Heart right ventricle (tissue), 16 donors: ENCODE measurements around the gene IQGAP2. TPM values are rescaled to one million over a fixed set of nuclear protein-coding genes. Genes with fewer than 3 reads are reported as not detected.

Experiments
- ATAC-seq, 8 donors: fragments of 200-7000 bp; cut with Tn5 transposase; one replicate each; pipeline ENCODE4 v1.9.1; 2020; ENCODE audit warnings: mild to moderate bottlenecking in 8 of 8, moderate library complexity in 8 of 8, moderate number of reproducible peaks in 1 of 8
- DNase-seq, 2 donors: peaks; one replicate each; pipeline ENCODE4 v3.0.0-alpha.2; 2020
- H3K27ac ChIP-seq, 10 donors: fragments of 200-600 bp; sonication (generic) in 2 of 10; one replicate each; pipeline versions ENCODE4 v1.5.0 to v1.8.0; 2020 to 2022; ENCODE audit warnings: mild to moderate bottlenecking in 3 of 10
- H3K27me3 ChIP-seq, 7 donors: fragments of 200-600 bp; one replicate each; pipeline ENCODE4 v1.8.0; 2021 to 2022; ENCODE audit warnings: mild to moderate bottlenecking in 2 of 7
- H3K36me3 ChIP-seq, 9 donors: fragments of 200-600 bp; sonication (generic) in 1 of 9; one replicate each; pipeline versions ENCODE4 v1.5.0 to v1.8.0; 2020 to 2022; ENCODE audit warnings: mild to moderate bottlenecking in 2 of 9
- H3K4me1 ChIP-seq, 9 donors: fragments of 200-600 bp; sonication (generic) in 1 of 9; one replicate each; pipeline versions ENCODE4 v1.5.0 to v1.8.0; 2020 to 2022; ENCODE audit warnings: mild to moderate bottlenecking in 4 of 9
- H3K4me3 ChIP-seq, 10 donors: fragments of 200-600 bp; sonication (generic) in 2 of 10; one replicate each; pipeline versions ENCODE4 v1.5.0 to v1.8.0; 2020 to 2022; ENCODE audit warnings: mild to moderate bottlenecking in 7 of 10, moderate library complexity in 2 of 10
- H3K9me3 ChIP-seq, 11 donors: fragments of 200-600 bp in 10 of 11; sonication (generic) in 2 of 11; one replicate each; pipeline versions ENCODE4 v1.5.0 to v1.8.0; 2013 to 2022; ENCODE audit warnings: mild to moderate bottlenecking in 2 of 11, control low read depth in 1 of 11, moderate library complexity in 1 of 11
- WGBS, 2 donors: extraction: QIAGEN DNeasy Blood & Tissue Kit; methylation state at CpG; one replicate each; pipeline ENCODE4 v1.1.7; 2013; ENCODE audit warnings: inconsistent platforms in 1 of 2; 5-methylcytosine and 5-hydroxymethylcytosine counted together
- intact Hi-C, 10 donors: fragments of 100-400 bp; cut with DNase I; formaldehyde crosslinking; loops; one replicate each; pipeline versions ENCODE4 v1.11.1 to v1.14.2; 2022
- polyA plus RNA-seq, 2 donors: library from polyadenylated mRNA; stranded (reverse); fragments of 200-250 nt; gene quantifications; one replicate each; pipeline ENCODE4 v1.2.3, GENCODE V29; 2013
- total RNA-seq, 10 donors: library from RNA; stranded (reverse); fragmentation: NEBNext Ultra II Directional in 3 of 10; extraction: Animal tissue kit (Norgen Biotek cat#: 25700) in 3 of 10; gene quantifications; one replicate each; pipeline versions ENCODE4 v1.2.1 to v1.2.4, GENCODE V29; 2021 to 2023
- TF ChIP-seq, protein P1 (sequence below), 9 donors: fragments of 200-600 bp; sonication (generic) in 2 of 9; IDR thresholded peaks; one replicate each; pipeline versions ENCODE4 v1.5.0 to v1.8.0; 2021 to 2022; ENCODE audit warnings: antibody characterized with exemption in 9 of 9, mild to moderate bottlenecking in 5 of 9, moderate library complexity in 1 of 9
- donor health status: Arrhythmogenic right ventricular cardiomyopathy.
- donor health status: ischemic (EF 13 %, LVEDD 7.1; RV severe dilation, severe dysfunction).
- donor health status: healthy with polysubstance abuse.
- donor health status: DM: no; HTN: yes; CAD: no.
- donor health status: DM: no; HTN: no; CAD: no.
- donor health status: ischemic (EF 25% LVEDD 6.9; RV normal size, moderate dysfunction).
- donor health status: ischemic (EF 25% LVEDD 5.7; RV mildly dilated, moderate dysfunction).
- donor health status: healthy.
- donor health status: DM: yes; HTN: yes; CAD: no.
- donor health status: Ischemic cardiomyopathy.
- donor health status: ischemic (EF 35%, LVEDD 5.7; RV mildly dilated, moderate dysfunction).
- donor health status: nonischemic (EF 11% LVEDD 7.7; RV severe dilation, severe dysfunction).
- donor health status: DM: yes; HTN: yes; CAD: no.
- donor health status: PGD.
- donor health status: ischemic (EF 29% LVEDD 5.4; RV normal size, mild dysfunction).
- donor health status: nonischemic (EF 23%, LVEDD 6.1; RV moderate dilation, normal function).

The IQGAP2 gene
- total and polyA plus RNA-seq, 12 donors, result 2.5 to 22.3 (median 5.0) TPM

- WGBS, 2 donors, result 86 to 89% methylated on average over 3 of the region's 3 CpGs
- no peak for ATAC-seq
- H3K4me1 ChIP-seq, result peaks cover 2 to 59% (median 26%) of the 10 kb centered on the region in 9 donors
- peak overlapping the region in 4 of 10 donors; percentile 49 to 82 (median 64) for H3K27ac ChIP-seq
- intact Hi-C loops, result no loop called here
- no peaks in the 10 kb centered on the region for H3K27me3 ChIP-seq
- DNase-seq, result no peak
- peaks cover 0 to 51% (median 0%) of the 10 kb centered on the region in 9 donors for H3K36me3 ChIP-seq
- H3K9me3 ChIP-seq, result no peaks in the 10 kb centered on the region
- no peak overlapping the region for H3K4me3 ChIP-seq
- TF ChIP-seq, protein P1, sequence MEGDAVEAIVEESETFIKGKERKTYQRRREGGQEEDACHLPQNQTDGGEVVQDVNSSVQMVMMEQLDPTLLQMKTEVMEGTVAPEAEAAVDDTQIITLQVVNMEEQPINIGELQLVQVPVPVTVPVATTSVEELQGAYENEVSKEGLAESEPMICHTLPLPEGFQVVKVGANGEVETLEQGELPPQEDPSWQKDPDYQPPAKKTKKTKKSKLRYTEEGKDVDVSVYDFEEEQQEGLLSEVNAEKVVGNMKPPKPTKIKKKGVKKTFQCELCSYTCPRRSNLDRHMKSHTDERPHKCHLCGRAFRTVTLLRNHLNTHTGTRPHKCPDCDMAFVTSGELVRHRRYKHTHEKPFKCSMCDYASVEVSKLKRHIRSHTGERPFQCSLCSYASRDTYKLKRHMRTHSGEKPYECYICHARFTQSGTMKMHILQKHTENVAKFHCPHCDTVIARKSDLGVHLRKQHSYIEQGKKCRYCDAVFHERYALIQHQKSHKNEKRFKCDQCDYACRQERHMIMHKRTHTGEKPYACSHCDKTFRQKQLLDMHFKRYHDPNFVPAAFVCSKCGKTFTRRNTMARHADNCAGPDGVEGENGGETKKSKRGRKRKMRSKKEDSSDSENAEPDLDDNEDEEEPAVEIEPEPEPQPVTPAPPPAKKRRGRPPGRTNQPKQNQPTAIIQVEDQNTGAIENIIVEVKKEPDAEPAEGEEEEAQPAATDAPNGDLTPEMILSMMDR (IDR thresholded peaks at IDR 0.05), result no peak
Measured at GRCh38 chr5:76692651-76693050, 289.6 kb downstream of the IQGAP2 start.

GRCh38 chr5:76693141-76693540 lies 290.1 kb downstream of the IQGAP2 start:
- ATAC-seq (no peak), DNase-seq (no peak)
- no peaks in the 10 kb centered on the region for H3K9me3 ChIP-seq
- peaks cover 2 to 59% (median 26%) of the 10 kb centered on the region in 9 donors for H3K4me1 ChIP-seq
- TF ChIP-seq, protein P1 (IDR thresholded peaks at IDR 0.05), result no peak
- H3K36me3 ChIP-seq, result peaks cover 0 to 56% (median 0%) of the 10 kb centered on the region in 9 donors
- WGBS, 2 donors, result 82 to 99% methylated on average over 3 of the region's 3 CpGs
- no peaks in the 10 kb centered on the region for H3K27me3 ChIP-seq
- intact Hi-C loops, result no loop called here
- H3K27ac ChIP-seq, result no peak overlapping the region
- no peak overlapping the region for H3K4me3 ChIP-seq

DNA sequence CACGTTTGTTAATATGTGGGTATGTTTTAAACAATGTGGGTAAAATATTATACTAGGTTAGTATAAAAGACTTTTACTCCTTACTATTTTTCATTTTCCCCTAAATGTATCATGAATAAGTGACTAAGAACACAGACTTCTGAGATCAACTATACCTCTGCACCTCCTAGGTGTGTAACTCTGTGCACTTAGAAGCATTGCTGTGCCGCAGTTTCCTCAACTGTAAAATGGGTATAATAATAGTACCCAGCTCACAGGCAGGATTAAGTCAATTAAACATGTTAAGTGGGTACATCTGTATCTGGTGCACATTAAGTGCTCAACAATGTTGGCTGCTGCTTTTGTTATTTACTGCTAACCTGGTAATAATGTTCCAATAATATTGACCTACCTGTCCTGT lies 291.2 kb downstream of the IQGAP2 start:
- no peak for ATAC-seq
- H3K36me3 ChIP-seq, result peaks cover 0 to 58% (median 0%) of the 10 kb centered on the region in 9 donors
- 50 to 73% methylated on average over 2 of the region's 2 CpGs for WGBS, 2 donors

DNA sequence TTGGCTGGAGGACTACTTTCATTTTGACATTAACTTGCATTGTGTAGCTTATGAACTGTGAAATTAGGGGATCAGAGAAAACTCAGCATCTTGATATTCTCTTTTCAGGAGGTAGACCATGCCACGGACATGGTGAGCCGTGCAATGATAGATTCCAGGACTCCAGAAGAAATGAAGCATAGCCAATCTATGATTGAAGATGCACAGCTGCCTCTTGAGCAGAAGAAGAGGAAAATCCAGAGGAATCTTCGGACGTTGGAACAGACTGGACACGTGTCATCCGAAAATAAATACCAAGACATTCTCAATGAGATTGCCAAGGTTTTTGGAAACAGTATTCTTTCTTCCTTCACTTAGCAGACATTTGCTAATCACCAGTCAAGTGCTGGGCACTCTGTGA lies 292.3 kb downstream of the IQGAP2 start:
- intact Hi-C loops, result no loop called here
- H3K36me3 ChIP-seq, result peaks cover 0 to 63% (median 0%) of the 10 kb centered on the region in 9 donors
- DNase-seq (no peak), ATAC-seq (no peak)
- TF ChIP-seq, protein P1 (IDR thresholded peaks at IDR 0.05), result no peak
- no peak overlapping the region for H3K4me3 ChIP-seq
- no peaks in the 10 kb centered on the region for H3K27me3 ChIP-seq
- no peaks in the 10 kb centered on the region for H3K9me3 ChIP-seq
- 71 to 88% methylated on average over 6 of the region's 6 CpGs for WGBS, 2 donors
- peak overlapping the region in 1 of 10 donors; percentile 22 for H3K27ac ChIP-seq
- peaks cover 2 to 42% (median 19%) of the 10 kb centered on the region in 9 donors for H3K4me1 ChIP-seq

More for the DNA sequence above, 291.2 kb downstream of the IQGAP2 start:
- Histone ChIP-seq H3K4me1 (peaks cover 2 to 52% (median 25%) of the 10 kb centered on the region in 9 donors), H3K27ac (no peak overlapping the region), H3K4me3 (no peak overlapping the region), H3K27me3 (no peaks in the 10 kb centered on the region), H3K9me3 (no peaks in the 10 kb centered on the region)
- TF ChIP-seq, protein P1 (IDR thresholded peaks at IDR 0.05), result no peak
- intact Hi-C loops, result no loop called here
- DNase-seq, result no peak
